Smooth muscle cell of the pulmonary artery (primary cell): ENCODE measurements around the gene MAFG. TPM values are rescaled to one million over a fixed set of nuclear protein-coding genes. Genes with fewer than 3 reads are reported as not detected.

ENCODE experiments used
- total RNA-seq: library from RNA; depleted of rRNA; stranded (reverse); fragments of >200 nt; gene quantifications from 2 replicates; pipeline ENCODE4 v1.2.3, GENCODE V29; 2014

Gene MAFG
- total RNA-seq, result 21.5 and 38.8 TPM in 2 replicates

GRCh38 chr17:81927653-81928543 is at the start of gene MAFG:
Gene MAFG (minus strand): TSS chr17:81927735. CDS start chr17:81923185, 4,550 bp downstream.

DNA sequence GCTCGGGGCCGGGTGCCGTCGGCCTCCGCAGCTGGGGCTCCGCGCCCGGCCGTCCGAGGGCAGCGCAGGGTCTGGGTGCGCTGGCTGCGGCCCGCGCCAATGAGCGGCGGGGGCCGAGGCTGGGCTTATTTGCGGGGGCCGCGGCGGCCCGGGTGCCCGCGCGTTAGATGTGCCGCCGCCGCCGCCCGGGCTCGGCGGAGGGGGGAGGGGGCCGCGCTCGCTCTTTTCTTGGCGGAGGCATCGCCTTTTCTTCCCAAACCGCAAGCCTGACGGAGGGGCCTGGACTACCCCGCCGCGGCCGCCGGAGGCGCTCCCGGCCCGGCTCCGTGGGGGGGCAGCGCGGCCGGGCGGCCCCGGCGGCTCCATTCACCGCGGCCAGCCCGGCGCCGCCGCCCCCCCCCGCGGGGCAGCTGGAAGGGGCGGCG is 33.6 kb upstream of the MAFG start, which contains the start of gene NOTUM:
NOTUM (minus strand) TSS at position 101 of the 425 bp plus-strand sequence. CDS start 278 bp downstream, outside the sequence.

GRCh38 chr17:81947189-81947588 is 19.7 kb upstream of the MAFG start, which contains the start of gene MYADML2:
Gene MYADML2 (minus strand): TSS chr17:81947233. CDS start chr17:81941741, 5,492 bp downstream.

DNA sequence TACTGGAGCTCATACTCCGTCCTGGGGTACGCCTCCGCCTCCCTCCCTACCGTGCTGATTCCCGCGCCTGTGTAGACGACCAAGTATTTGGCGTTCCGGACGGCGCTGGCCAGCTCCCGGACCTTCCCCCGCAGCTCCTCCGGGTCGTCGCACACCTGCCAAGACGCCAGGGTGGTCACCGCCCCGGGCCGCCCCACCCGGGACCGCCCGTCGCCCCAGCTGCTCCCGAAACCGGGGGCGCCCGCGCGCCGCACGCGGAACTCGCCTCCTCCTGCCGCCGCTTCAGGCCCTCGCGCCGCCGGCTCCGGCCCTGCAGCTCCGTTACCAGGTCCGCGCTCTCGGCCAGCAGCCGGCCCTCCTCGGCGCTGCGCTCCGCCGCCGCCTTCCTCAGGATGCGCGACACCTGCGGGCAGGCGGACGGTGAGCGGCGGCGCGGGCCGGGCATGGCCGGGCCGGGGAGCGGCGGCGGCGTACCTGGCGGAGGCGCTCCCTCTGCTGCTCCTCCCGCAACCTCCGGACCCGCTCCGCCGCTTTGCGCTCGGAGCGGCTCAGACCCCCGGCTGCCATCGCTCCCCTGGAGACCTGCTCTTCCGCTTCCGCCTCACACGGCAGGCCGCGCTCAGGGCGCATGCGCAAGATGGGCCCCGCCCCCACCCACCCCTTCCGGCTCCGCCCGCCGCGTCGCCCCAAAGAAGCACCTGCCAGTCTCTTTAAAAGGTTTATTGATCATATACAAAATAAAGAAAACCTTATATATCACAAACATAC is 9.8 kb downstream of the MAFG start, which contains the start of gene SIRT7:
SIRT7 (minus strand) TSS at position 612 of the 768 bp plus-strand sequence; CDS start at position 567, 45 bp downstream.

DNA sequence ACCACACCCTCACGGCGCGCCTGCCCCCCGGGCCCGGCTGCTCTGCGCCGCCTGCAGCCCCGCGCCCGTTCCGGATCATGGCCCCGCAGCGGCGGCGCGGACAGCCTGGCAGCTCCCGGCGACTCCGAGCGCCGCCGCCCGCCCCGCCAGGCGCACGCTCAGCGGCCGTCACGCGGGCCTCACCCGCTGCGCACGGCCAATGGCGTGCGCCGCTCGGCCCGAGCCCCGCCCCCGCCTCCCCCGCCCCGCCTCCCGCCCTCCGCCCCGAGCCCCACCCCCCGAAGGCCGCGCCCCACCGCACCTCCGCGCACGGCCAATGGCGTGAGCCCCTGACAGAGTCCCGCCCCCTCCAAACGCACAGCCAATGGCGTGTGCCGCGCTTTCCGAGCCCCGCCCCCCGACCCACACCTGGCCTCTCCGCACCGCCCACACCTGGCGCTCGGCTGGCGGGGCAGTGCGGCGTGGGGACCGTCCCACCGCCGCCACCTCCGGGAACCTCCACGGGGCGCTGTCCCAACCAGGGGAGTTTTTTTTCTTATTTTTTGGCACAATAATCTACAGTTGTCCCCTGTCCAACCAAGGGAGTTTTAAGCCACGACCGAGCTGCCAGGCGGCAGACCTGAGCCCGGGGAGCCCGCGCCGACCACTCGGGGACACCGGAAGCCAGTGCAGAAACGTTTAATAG is 16.1 kb downstream of the MAFG start, which contains the start of gene PCYT2:
PCYT2 (minus strand) TSS at position 123 of the 685 bp plus-strand sequence; CDS start at position 79, 44 bp downstream.

DNA sequence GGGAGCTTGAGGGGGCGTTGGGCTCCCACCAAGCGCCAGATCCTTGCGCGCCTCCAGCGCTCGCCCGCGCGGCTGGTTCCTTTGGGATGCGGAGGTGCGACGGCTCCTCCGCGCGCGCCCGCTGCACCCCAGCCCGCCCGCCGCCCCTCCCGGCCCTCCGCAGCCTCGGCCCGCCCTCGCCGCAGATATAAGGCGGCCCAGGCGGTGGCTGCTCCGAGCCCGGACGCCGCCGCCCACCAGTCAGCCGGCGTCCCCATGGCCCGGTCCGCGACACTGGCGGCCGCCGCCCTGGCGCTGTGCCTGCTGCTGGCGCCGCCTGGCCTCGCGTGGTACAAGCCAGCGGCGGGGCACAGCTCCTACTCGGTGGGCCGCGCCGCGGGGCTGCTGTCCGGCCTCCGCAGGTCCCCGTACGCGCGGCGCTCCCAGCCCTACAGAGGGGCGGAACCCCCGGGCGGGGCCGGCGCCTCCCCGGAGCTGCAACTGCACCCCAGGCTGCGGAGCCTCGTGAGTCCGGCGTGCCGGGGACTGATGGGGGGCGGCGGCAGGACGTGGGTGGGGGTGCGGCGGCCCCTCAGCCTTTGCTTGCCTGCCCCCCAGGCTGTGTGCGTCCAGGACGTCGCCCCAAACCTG is 25.4 kb downstream of the MAFG start, which contains the start of gene NPB:
NPB (plus strand) TSS at position 216 of the 630 bp plus-strand sequence; CDS start at position 256, 40 bp downstream.

DNA sequence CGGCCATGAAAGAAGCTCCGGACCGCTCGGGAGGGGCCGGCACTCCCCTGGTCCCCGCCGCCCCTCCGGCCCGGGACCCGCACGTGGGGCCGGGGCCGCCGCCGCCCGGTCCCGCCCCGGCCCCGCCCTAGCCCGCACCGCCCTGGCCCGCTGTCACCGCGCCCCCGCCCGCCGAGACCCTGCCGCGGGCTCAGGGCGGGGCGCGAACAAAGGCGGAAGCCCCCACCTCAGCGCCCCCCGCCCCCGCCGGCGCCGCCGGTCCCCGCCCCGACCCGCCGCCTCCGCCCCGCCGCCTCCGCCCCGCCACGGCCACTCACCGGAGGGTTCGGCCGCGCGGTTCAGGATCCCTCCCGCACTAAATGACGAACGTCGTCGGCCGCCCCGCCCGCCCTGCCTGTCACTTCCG is 56.6 kb downstream of the MAFG start, which contains the start of gene ARHGDIA:
ARHGDIA (minus strand) TSS at position 357 of the 406 bp plus-strand sequence. CDS start 1,407 bp downstream, outside the sequence.

Other genes starting within 250 kb of the MAFG start
- 17.1 and 18.2 TPM in 2 replicates for gene ARL16, start 243.9 kb downstream of the MAFG start, total RNA-seq
- gene HGS, start 243.7 kb downstream of the MAFG start, total RNA-seq, result 75.7 and 112 TPM in 2 replicates
- gene MRPL12, start 224.4 kb downstream of the MAFG start, total RNA-seq, result 7.2 and 10.0 TPM in 2 replicates
- 5.5 and 8.6 TPM in 2 replicates for gene SLC25A10, start 215.5 kb downstream of the MAFG start, total RNA-seq
- gene GCGR, start 123.6 kb downstream of the MAFG start, total RNA-seq, result not detected in 2 replicates
- gene MCRIP1, start 94.4 kb downstream of the MAFG start, total RNA-seq, result 122 and 125 TPM in 2 replicates
- not detected in 2 replicates for gene PPP1R27, start 92.7 kb downstream of the MAFG start, total RNA-seq
- 3,676 and 4,428 TPM in 2 replicates for gene P4HB, start 67.2 kb downstream of the MAFG start, total RNA-seq
- 216 and 298 TPM in 2 replicates for gene ARHGDIA, start 56.4 kb downstream of the MAFG start, total RNA-seq
- 64.1 and 80.7 TPM in 2 replicates for gene ALYREF, start 36.1 kb downstream of the MAFG start, total RNA-seq
- gene ANAPC11, start 36.0 kb downstream of the MAFG start, total RNA-seq, result 106 TPM in 2 replicates
- 0.39 and 0.92 TPM in 2 replicates for gene NPB, start 25.5 kb downstream of the MAFG start, total RNA-seq
- gene PCYT2, start 16.3 kb downstream of the MAFG start, total RNA-seq, result 29.5 and 50.7 TPM in 2 replicates
- gene SIRT7, start 9.6 kb downstream of the MAFG start, total RNA-seq, result 12.8 and 20.4 TPM in 2 replicates
- 140 and 202 TPM in 2 replicates for gene PYCR1, start 9.6 kb upstream of the MAFG start, total RNA-seq
- gene MYADML2, start 19.5 kb upstream of the MAFG start, total RNA-seq, result not detected in 2 replicates
- 0.13 TPM in 1 of 2 replicates, not detected in the other for gene NOTUM, start 33.5 kb upstream of the MAFG start, total RNA-seq
- 19.7 and 31.8 TPM in 2 replicates for gene ASPSCR1, start 49.9 kb upstream of the MAFG start, total RNA-seq
- gene CENPX, start 95.1 kb upstream of the MAFG start, total RNA-seq, result 10.2 and 12.8 TPM in 2 replicates
- gene LRRC45, start 95.6 kb upstream of the MAFG start, total RNA-seq, result 8.5 and 10.1 TPM in 2 replicates
- gene RAC3, start 103.9 kb upstream of the MAFG start, total RNA-seq, result 4.6 and 11.7 TPM in 2 replicates
- gene DCXR, start 110.0 kb upstream of the MAFG start, total RNA-seq, result 25.3 and 37.0 TPM in 2 replicates
- gene RFNG, start 124.1 kb upstream of the MAFG start, total RNA-seq, result 54.0 and 89.8 TPM in 2 replicates
- 75.1 and 103 TPM in 2 replicates for gene GPS1, start 124.2 kb upstream of the MAFG start, total RNA-seq
- 38.6 and 57.9 TPM in 2 replicates for gene DUS1L, start 138.1 kb upstream of the MAFG start, total RNA-seq
- 126 and 301 TPM in 2 replicates for gene FASN, start 170.5 kb upstream of the MAFG start, total RNA-seq